ENCODE data around the gene SLC35E3.
A peak's percentile ranks its signal among the peaks of the same experiment; 100 is the strongest.

Gene SLC35E3

DNA sequence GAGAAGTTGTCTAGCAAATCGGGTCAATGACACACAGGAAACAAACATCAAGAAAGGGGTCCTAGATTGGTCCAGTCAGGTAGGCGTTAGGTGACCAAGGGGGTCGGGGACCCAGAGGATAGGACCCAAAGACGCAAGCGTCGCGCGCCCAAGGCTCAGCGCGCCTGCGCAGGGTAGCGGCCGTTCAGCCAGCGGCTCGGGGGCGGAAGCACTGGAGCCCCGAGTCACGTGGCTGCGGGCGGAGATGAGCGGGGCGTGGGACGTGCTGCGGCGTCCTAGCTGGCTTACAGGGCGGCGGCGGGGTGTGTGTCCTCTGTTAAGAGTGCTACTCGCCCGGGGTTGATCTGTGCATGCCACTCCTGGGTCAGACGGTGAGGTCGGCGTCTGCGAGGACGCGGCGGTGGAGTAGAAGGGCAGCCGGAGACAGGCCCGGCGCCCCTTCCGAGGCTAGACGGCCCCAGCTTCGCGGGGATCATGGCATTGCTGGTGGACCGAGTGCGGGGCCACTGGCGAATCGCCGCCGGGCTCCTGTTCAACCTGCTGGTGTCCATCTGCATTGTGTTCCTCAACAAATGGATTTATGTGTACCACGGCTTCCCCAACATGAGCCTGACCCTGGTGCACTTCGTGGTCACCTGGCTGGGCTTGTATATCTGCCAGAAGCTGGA is at the start of gene SLC35E3:
SLC35E3 (plus strand) TSS at position 273 of the 668 bp plus-strand sequence; CDS start at position 475, 202 bp downstream.
- peak; percentile 75 for DNase-seq (ENCODE audit: low read depth in 2 of 2)

- DNase-seq (ENCODE audit: low read depth in 2 of 2): no peak
Measured at GRCh38 chr12:68699486-68699885, 46.5 kb upstream of the SLC35E3 start.

GRCh38 chr12:68727776-68728175 is 18.2 kb upstream of the SLC35E3 start:
- DNase-seq (ENCODE audit: low read depth in 2 of 2): no peak

GRCh38 chr12:68733661-68734071 is 12.3 kb upstream of the SLC35E3 start:
- DNase-seq (ENCODE audit: low read depth in 2 of 2): no peak

- no peak for DNase-seq (ENCODE audit: low read depth in 2 of 2)
Measured at GRCh38 chr12:68739891-68740290, 6.1 kb upstream of the SLC35E3 start.

- DNase-seq (ENCODE audit: low read depth in 2 of 2): no peak
Measured at GRCh38 chr12:68743356-68743755, 2.6 kb upstream of the SLC35E3 start.

DNA sequence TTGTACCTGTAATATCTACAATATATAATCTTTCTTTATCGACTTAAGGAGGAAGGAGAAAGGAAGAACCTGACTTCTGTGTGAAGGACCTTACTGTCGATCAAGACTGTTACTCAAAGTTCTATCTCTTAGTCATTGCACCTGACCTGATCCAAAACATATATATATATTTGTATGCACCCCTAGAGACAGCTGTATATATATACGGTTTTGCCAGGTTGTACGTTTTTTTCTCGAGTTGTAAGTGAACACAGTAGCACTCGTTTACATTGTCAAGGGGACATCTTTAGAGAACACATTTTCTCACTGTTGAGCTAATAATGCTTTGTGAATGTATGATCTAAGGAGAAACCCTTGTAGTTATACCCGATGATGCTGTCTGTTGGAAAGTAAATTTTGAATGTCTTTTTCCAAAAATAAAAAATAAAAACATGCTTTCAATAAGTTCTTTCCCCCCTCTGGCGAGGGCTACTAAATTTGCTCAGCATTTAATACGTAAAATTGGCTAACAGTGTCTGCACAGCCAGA is 536 bp upstream of the SLC35E3 start:
- no peak for DNase-seq (ENCODE audit: low read depth in 2 of 2)

DNA sequence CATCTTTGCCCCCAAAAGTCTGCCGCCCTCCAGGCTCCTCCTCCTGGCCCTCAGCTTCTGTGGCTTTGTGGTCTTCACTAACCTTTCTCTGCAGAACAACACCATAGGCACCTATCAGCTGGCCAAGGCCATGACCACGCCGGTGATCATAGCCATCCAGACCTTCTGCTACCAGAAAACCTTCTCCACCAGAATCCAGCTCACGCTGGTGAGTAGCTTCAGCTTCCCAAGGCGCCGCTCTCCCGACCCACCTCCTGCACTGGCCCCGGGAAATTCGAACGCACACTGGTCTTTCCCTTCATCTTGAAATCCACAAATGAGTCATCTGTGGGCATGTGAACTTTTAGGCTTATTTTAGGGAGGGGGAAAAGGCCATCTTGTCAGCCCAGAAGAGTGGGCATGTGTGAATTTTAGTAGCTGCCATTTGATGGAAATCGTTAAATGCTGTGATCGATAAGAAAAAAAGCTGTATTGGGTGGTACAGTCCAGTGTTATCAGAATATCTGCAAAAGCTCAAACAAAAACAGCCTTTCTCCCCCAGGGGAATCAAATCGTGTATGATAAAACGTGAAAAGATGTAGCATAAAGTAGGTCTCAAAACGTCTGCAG is 700 bp downstream of the SLC35E3 start:
- DNase-seq (ENCODE audit: low read depth in 2 of 2): no peak

- DNase-seq (ENCODE audit: low read depth in 2 of 2): no peak
Measured at GRCh38 chr12:68749443-68749842, 3.5 kb downstream of the SLC35E3 start.

DNA sequence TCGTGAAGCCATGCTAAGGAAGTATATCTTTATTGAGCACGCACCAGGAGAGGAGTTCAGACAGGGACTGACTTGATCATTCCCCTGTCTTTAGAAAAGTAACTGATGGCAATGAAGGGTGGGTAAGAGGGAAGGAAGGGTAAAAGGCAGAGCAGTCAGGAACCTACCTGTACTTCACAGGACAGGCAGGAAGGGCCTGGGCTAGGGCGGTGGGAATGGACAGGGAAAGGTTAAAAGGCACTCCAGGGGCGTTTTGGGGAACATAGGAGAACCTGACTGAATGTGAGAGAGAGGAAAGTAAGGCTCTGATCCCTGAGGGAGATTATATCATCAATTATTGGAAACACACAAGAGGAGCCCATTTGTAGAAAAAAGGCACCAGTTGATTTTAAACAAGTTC is 3.9 kb downstream of the SLC35E3 start:
- DNase-seq (ENCODE audit: low read depth in 2 of 2): no peak

- DNase-seq (ENCODE audit: low read depth in 2 of 2): no peak
Measured at GRCh38 chr12:68750506-68750905, 4.5 kb downstream of the SLC35E3 start.

DNA sequence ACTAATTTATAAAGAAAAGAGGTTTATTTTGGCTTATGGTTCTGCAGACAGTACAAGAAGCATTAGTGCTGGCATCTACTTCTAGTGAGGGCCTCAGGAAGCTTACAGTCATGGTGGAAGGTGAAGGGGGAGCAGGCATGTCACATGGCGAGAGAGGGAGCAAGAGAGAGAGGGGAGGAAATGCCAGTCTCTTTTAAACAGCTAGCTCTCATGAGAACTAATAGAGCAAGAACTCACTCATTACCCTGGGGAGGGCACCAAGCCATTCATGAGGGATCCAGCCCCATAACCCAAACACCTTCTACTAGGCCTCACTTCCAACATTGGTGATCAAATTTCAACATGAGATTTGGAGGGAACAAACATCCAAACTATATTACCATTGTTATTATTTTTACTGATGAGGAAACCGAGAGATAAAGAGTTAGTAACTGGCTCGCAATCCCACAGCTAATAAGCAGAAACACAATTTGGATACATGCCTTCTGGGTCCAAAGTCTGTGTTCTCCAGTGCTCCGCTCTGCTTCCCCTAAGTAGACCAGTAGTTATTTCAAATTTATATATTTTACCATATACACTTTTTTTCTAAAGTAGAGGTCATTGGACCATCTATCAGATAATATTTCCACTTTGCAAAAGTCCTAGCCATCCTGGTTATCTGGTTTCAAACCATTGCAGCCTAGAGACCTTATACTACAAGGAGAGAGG is 9.7 kb downstream of the SLC35E3 start:
- DNase-seq (ENCODE audit: low read depth in 2 of 2): no peak

DNA sequence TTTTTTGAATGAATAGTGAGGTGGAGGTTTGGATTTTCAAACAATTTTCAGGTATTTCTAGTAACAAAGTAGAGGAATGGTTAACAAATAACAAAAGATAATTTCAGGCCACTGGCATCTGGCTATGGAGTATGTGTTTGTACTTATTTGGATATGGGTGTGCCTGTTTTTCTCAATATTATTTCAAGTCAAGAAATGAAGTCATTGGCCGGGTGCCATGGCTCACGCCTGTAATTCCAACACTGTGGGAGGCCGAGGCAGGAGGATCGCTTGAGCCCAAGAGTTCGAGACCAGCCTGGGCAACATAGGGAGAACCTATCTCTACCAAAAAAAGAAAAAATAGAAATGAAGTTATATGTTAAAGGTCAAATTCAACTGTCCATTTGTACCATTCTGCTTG is 13.9 kb downstream of the SLC35E3 start:
- DNase-seq (ENCODE audit: low read depth in 2 of 2): no peak

GRCh38 chr12:68760806-68761441 is 14.9 kb downstream of the SLC35E3 start:
- DNase-seq (ENCODE audit: low read depth in 2 of 2): no peak

DNA sequence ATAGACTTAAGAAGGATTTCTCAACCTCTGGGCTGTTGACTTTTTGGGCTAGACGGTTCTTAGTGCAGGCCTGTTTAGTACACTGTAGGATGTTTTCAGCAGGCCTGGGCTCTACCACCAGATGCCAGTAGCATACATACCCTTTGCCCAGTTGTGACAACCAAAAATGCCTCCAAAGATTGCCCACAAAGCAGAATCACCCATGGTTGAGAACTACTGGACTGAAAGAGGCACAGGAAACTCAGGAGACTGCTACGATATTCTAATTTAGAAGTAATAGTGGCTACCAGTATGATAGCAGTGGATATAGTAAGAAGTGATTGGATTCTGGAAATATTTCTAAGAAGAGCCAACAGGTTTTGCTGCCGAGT is 15.5 kb downstream of the SLC35E3 start:
- no peak for DNase-seq (ENCODE audit: low read depth in 2 of 2)

DNA sequence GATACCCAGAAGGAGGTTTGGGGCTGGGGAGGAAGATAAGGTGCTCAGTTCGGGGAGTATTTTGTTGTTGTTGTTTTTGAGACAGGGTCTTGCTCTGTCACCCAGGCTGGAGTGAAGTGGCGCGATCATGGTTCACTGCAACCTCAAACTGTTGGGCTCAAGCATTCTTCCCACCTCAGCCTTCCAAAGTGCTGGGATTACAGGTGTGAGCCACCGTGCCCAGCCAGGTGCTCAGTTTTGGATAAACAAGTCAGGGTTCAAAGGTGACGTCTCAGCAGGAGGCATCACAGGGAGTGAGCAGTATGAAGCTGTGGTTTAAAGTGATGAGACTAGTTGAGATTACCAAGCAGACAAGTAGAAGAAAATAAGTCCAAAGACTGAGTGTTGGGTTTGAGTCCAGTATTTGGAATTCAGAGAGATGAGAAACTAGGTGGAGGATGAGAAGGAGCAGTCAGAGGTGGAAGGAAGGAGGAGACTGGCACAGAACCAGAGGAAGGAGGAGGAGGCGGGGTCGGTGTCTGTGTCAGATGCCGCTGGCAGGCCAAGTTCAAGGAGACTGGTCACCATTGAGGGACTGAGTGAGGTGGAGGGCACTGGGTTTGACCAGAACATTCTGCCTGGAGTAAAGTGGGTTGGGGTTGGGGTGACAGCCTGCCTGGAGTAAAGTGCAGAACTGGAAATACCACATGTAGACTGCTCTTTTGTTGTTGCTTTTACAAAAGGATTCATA is 16.1 kb downstream of the SLC35E3 start:
- no peak for DNase-seq (ENCODE audit: low read depth in 2 of 2)

DNA sequence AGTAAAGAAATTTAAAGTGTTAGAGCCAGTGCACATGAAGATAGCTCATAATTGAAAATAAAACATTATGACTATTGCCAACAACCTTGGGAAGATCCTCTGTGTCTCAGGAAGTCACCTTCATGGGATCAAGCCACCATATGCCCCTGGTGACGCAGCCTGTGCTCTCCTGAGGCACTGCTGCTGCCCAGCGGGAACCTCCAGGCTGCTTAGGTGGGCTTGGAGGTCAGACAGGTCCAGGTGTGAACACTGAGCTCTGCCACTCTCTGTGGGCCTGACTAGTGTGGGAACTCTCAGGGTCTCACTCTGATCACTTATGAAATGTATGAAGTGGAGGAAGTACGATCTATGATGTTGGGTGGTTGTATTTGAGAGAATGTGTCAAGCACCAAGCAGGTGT is 16.7 kb downstream of the SLC35E3 start:
- no peak for DNase-seq (ENCODE audit: low read depth in 2 of 2)

GRCh38 chr12:68765696-68766095 is 19.7 kb downstream of the SLC35E3 start:
- no peak for DNase-seq (ENCODE audit: low read depth in 2 of 2)

DNA sequence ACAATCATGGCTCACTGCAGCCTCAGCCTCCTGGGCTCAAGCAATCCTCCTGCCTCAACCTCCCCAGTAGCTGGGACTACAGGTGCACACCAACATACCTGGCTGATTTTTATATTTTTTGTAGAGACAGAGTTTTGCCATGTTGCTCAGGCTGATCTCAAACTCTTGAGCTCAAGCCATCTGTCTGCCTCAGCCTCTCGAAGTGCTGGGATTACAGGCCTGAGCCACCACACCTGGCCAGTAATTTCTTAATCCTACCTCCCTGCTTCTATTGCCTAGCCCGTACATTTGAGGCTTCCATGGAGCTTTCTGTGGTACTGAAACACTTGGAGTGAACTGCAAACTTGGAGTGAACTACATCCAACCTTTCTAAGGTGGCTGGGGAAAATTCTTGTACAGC is 20.7 kb downstream of the SLC35E3 start:
- DNase-seq (ENCODE audit: low read depth in 2 of 2): no peak

DNA sequence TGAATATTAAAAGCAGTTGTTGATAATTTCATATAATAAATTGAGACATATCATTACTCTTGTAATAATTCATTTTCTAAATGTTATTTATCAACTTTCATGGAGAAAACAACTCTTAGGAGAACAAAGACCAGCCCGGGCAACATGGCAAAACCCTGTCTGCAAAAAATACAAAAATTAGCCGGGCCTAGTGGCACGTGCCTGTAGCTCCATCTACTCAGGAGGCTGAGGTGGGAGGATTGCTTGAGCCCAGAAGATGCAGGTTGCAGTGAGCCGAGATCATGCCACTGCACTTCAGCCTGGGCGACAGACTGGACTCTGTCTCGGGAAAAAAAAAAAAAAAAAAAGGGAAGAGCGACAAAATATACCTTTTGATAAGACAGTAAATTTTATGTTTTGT is 21.2 kb downstream of the SLC35E3 start:
- no peak for DNase-seq (ENCODE audit: low read depth in 2 of 2)

GRCh38 chr12:68768431-68768939 is 22.5 kb downstream of the SLC35E3 start:
- no peak for DNase-seq (ENCODE audit: low read depth in 2 of 2)

- no peak for DNase-seq (ENCODE audit: low read depth in 2 of 2)
Measured at GRCh38 chr12:68769941-68770340, 24.0 kb downstream of the SLC35E3 start.

Data from stimulated activated CD4-positive, alpha-beta T cell treated with anti-CD3 and anti-CD28 coated beads, Interleukin-1b, Interleukin-23, amount 100 ng/mL, for 1 hour (primary cell).